ENCODE results near the gene SCAPER. TPM values are rescaled to one million over a fixed set of nuclear protein-coding genes. Genes with fewer than 3 reads are reported as not detected.
"Not testable (repeated sequence)": the region's sequence is repeated elsewhere in the genome, so short reads cannot be mapped to it uniquely, and the experiment has no call there.

Gene SCAPER
- total and polyA plus RNA-seq, 11 donors = 6.7 to 53.9 (median 38.3) TPM

DNA sequence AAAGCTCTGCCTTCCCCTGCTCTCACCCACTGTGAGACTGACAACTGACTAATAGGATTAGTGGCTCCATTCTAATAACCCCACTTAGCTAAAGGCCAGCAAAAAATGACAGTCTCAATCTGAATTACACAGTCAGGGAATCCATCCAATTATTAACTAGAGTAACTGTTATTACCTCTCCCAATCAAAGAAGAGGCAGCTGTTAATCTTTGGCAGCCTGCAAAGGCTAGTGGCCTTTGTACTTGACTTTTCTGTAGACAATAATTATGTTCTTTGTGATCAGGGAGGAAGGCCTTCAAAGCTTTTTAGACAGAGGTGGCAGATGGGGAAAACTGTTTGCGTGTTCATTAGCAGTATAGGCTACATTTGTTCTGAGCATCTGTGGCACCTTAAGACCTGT lies 390.9 kb downstream of the SCAPER start:
- WGBS, 4 donors = 93 to 99% (median 96%) methylated on average over 1 of the region's 1 CpG
- no peaks in the 10 kb centered on the region for H3K27me3 ChIP-seq
- ATAC-seq = no peak
- no peaks in the 10 kb centered on the region for H3K36me3 ChIP-seq
- no peak for TF ChIP-seq POLR2A (IDR thresholded peaks at IDR 0.05)
- TF ChIP-seq, protein P1, sequence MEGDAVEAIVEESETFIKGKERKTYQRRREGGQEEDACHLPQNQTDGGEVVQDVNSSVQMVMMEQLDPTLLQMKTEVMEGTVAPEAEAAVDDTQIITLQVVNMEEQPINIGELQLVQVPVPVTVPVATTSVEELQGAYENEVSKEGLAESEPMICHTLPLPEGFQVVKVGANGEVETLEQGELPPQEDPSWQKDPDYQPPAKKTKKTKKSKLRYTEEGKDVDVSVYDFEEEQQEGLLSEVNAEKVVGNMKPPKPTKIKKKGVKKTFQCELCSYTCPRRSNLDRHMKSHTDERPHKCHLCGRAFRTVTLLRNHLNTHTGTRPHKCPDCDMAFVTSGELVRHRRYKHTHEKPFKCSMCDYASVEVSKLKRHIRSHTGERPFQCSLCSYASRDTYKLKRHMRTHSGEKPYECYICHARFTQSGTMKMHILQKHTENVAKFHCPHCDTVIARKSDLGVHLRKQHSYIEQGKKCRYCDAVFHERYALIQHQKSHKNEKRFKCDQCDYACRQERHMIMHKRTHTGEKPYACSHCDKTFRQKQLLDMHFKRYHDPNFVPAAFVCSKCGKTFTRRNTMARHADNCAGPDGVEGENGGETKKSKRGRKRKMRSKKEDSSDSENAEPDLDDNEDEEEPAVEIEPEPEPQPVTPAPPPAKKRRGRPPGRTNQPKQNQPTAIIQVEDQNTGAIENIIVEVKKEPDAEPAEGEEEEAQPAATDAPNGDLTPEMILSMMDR (IDR thresholded peaks at IDR 0.05) = no peak
- H3K27ac ChIP-seq = no peak overlapping the region
- peaks cover 0 to 3% (median 0%) of the 10 kb centered on the region in 12 donors for H3K4me1 ChIP-seq
- DNase-seq = no peak
- intact Hi-C loops (cut with DNase I) = no loop called here
- H3K4me3 ChIP-seq = no peak overlapping the region
- no peaks in the 10 kb centered on the region for H3K9me3 ChIP-seq

DNA sequence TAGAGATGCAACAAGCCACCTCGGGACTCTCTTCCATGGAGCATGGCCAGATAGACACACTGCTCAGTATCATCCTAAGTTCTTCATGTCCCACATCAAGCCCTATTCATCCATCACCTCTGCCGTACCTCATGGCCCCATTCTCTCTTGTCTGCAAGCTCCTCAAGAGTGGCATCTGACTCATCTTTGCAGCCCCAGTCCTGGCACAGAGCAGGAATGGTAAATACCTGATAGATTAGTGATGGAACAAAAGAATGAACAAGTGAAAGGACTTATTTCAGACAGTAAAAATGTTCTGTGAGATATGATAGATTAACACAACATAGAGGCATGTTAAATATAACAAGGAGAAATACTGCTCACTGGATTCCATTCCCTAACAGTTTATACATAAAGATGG lies 392.2 kb downstream of the SCAPER start:
- ATAC-seq (no peak), DNase-seq (no peak)
- H3K36me3 ChIP-seq = no peaks in the 10 kb centered on the region
- no peaks in the 10 kb centered on the region for H3K4me1 ChIP-seq
- WGBS, 4 donors = 76 to 87% (median 82%) methylated on average over 2 of the region's 2 CpGs
- TF ChIP-seq, protein P1 (IDR thresholded peaks at IDR 0.05) = no peak
- no peak for TF ChIP-seq POLR2A (IDR thresholded peaks at IDR 0.05)
- H3K27me3 ChIP-seq = no peaks in the 10 kb centered on the region
- H3K27ac ChIP-seq = no peak overlapping the region
- H3K9me3 ChIP-seq = no peaks in the 10 kb centered on the region
- intact Hi-C loops (cut with DNase I) = no loop called here
- no peak overlapping the region for H3K4me3 ChIP-seq

DNA sequence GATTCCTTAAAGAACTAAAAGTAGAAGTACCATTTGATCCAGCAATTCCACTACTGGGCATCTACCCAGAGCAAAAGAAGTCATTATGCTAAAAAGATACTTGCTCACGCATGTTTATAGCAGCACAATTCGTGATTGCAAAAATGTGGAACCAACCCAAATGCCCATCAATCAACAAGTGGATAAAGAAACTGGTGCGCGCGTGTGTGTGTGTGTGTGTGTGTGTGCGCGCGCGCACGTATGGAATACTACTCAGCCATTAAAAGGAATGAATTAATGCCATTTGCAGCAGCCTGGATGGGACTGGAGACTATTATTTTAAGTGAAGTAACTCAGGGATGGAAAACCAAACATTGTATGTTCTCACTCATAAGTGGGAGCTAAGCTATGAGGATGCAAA lies 394.5 kb downstream of the SCAPER start:
- ATAC-seq; H3K4me1 ChIP-seq; H3K9me3 ChIP-seq; H3K4me3 ChIP-seq; DNase-seq; H3K36me3 ChIP-seq; intact Hi-C loops (cut with DNase I); H3K27ac ChIP-seq; H3K27me3 ChIP-seq: not testable (repeated sequence)
- WGBS, 4 donors = 90 to 96% (median 96%) methylated on average over 10 of the region's 10 CpGs

DNA sequence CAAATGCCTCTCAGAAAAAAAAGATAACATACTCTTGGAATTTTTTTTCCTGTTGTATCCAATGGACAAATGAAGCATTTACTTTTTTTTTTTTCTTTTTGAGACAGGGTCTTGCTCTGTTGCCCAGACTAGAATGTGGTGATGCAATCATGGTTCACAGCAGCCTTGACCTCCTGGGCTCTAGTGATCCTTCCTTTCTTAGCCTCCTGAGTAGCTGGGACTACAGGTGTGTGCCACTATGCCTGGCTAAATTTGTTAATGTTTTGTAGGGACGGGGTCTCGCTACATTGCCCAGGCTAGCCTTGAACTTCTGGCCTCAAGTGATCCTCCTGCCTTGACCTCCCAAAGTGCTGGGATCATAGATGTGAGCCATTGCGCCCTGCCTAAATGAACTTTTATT lies 401.3 kb downstream of the SCAPER start:
- ATAC-seq (no peak), DNase-seq (no peak)
- Histone ChIP-seq H3K27me3 (no peaks in the 10 kb centered on the region), H3K9me3 (no peaks in the 10 kb centered on the region), H3K36me3 (peaks cover 0 to 12% (median 8%) of the 10 kb centered on the region in 9 donors), H3K27ac (no peak overlapping the region), H3K4me3 (no peak overlapping the region), H3K4me1 (no peaks in the 10 kb centered on the region)
- TF ChIP-seq, protein P1 (IDR thresholded peaks at IDR 0.05) = no peak
- TF ChIP-seq POLR2A (IDR thresholded peaks at IDR 0.05) = no peak
- WGBS, 4 donors = 93 to 100% (median 99%) methylated on average over 3 of the region's 3 CpGs
- intact Hi-C loops (cut with DNase I) = no loop called here

DNA sequence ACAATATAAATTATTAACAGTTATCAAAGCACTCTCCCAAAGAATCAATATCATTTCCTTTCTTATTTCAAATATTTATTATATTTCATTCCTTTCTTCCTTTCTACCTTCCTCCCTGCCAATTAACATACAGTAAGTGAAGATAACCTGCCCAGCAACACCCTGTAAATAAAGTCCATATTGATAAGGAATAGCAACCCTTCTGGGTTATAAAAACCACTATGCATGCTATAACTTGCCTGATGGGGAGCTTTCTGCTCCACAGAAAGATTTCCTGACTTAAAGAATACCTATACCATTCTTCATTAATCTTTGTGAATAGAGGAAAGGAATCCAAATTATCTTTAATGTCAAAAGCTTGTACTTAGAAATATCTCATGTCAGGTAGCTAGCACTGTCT lies 402.0 kb downstream of the SCAPER start:
- no peak for ATAC-seq
- intact Hi-C loops (cut with DNase I) = no loop called here

More for the DNA sequence above, 402.0 kb downstream of the SCAPER start:
- no peaks in the 10 kb centered on the region for H3K27me3 ChIP-seq
- H3K4me1 ChIP-seq = no peaks in the 10 kb centered on the region
- H3K36me3 ChIP-seq = peaks cover 0 to 12% (median 8%) of the 10 kb centered on the region in 9 donors
- no peak for DNase-seq
- H3K27ac ChIP-seq = no peak overlapping the region
- no peaks in the 10 kb centered on the region for H3K9me3 ChIP-seq
- TF ChIP-seq POLR2A (IDR thresholded peaks at IDR 0.05) = no peak
- TF ChIP-seq, protein P1 (IDR thresholded peaks at IDR 0.05) = no peak
- no peak overlapping the region for H3K4me3 ChIP-seq
